ENCODE results near the gene MPHOSPH6.
"Not testable (repeated sequence)": the region's sequence is repeated elsewhere in the genome, so short reads cannot be mapped to it uniquely, and the experiment has no call there.

Gene MPHOSPH6

GRCh38 chr16:82118749-82119148 is 51.3 kb downstream of the MPHOSPH6 start:
- DNase-seq (ENCODE audit: low read depth in 2 of 2): no peak

GRCh38 chr16:82116535-82116934 is 53.5 kb downstream of the MPHOSPH6 start:
- DNase-seq (ENCODE audit: low read depth in 2 of 2): no peak

- DNase-seq (ENCODE audit: low read depth in 2 of 2): no peak
Observed at GRCh38 chr16:82113741-82114140, 56.3 kb downstream of the MPHOSPH6 start.

- DNase-seq (ENCODE audit: low read depth in 2 of 2): no peak
Observed at GRCh38 chr16:82111944-82112343, 58.1 kb downstream of the MPHOSPH6 start.

GRCh38 chr16:82109266-82109665 is 60.8 kb downstream of the MPHOSPH6 start:
- DNase-seq (ENCODE audit: low read depth in 2 of 2): not testable (repeated sequence)

- DNase-seq (ENCODE audit: low read depth in 2 of 2): no peak
Observed at GRCh38 chr16:82108774-82109173, 61.2 kb downstream of the MPHOSPH6 start.

GRCh38 chr16:82108100-82108499 is 61.9 kb downstream of the MPHOSPH6 start:
- no peak for DNase-seq (ENCODE audit: low read depth in 2 of 2)

GRCh38 chr16:82105107-82105506 is 64.9 kb downstream of the MPHOSPH6 start:
- no peak for DNase-seq (ENCODE audit: low read depth in 2 of 2)

Measured in activated CD4-positive, alpha-beta T cell treated with anti-CD3 and anti-CD28 coated beads for 24 hours (primary cell).